Measurements from ENCODE around the gene CACNA1C. TPM values are rescaled to one million over a fixed set of nuclear protein-coding genes. Genes with fewer than 3 reads are reported as not detected.
A peak's percentile ranks its signal among the peaks of the same experiment; 100 is the strongest.

Gene CACNA1C
- total RNA-seq, 1 donor from 2014 or later, result 1.5 TPM

- DNase-seq, result no peak
Measured at GRCh38 chr12:2494486-2495192, 441.9 kb downstream of the CACNA1C start.

- DNase-seq, result no peak
Measured at GRCh38 chr12:2495417-2496112, 442.8 kb downstream of the CACNA1C start.

- DNase-seq, result no peak
Measured at GRCh38 chr12:2498964-2499500, 446.2 kb downstream of the CACNA1C start.

- peak; percentile 14 for DNase-seq
Measured at GRCh38 chr12:2501464-2502191, 448.8 kb downstream of the CACNA1C start.

- no peak for DNase-seq
Measured at GRCh38 chr12:2503036-2503435, 450.2 kb downstream of the CACNA1C start.

GRCh38 chr12:2503762-2504161, 451.0 kb downstream of the CACNA1C start:
- no peak for DNase-seq

- no peak for DNase-seq
Measured at GRCh38 chr12:2504577-2504976, 451.8 kb downstream of the CACNA1C start.

- DNase-seq, result no peak
Measured at GRCh38 chr12:2507814-2508213, 455.0 kb downstream of the CACNA1C start.

DNA sequence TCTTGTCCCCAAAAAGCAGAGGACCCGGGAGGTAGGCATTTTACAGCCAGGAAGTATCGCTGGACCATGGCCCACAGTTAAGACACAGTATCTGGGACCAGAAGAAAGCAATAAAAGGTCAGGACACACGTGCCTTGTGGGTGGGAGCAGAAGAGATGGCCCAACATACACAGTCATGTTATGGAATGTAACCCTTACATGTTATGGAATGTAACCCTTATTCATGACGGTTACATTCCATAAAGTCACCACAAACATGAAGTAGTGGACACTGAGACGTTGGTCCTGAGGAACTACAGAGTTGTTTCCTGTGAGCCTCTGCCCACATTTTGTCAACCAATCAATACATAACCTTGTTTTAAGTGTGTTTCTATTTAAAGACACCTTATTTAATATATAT, 456.4 kb downstream of the CACNA1C start:
- no peak for DNase-seq

DNA sequence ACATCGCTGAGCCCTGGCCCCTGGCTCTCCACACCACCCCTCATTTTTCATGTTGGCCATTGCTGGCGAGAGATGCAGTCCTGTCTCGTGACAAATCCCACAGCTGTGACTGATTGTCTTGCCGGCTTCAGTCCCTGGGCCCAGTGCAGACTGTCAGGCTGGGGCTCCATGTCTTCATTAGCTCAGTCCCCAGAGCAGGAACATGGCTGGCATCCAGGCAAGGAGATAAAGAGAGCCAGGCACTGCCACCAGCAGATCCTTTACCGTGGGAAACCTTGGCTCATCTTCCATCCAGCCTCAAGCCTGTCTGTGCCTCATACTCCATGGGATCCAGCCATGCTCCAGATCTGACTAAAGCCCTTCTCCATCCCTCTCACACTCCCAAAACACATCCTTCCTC, 457.3 kb downstream of the CACNA1C start:
- DNase-seq, result no peak

DNA sequence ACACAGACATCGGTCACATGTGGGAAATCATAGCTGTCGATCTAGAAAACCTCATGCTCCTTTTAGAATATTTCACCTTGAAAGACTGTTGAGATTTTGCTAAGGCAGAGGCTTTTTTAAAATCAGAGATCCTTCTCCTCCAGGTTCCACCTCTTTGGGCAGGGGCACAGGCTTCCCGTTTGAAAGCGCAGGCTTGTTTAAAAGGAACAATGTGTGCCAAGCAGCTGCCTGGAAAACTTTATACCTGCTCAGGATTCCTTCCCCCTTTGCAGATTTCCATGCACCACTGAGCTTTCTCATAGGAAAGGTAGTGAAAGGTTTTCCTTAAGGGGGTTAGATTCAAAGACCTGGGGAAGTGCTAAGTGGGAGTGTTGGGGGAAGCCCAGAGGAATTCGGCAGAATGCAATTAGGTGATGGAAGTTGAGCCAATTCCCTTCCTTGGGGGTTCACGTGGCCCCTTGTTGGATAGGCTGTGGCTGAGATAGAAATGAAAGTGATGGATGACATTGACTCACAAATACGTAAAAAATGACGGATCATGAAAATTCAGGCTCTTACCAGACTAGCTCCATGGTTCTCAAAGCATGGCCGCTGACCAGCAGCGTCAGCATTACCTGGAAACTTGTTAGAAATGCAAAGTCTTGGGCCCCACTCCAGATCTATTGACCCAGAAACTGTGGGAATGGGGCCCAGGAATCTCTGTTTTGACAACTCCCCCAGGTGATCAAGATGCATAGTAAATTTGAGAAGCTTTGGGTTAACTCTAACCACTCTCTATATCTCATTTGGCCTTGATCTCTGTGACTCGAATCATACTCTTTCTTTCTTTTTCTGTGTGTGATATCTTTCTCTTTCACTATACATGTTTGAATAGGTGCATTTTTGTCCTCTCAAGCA, 460.6 kb downstream of the CACNA1C start:
- no peak for DNase-seq

- no peak for DNase-seq
Measured at GRCh38 chr12:2514038-2514340, 461.2 kb downstream of the CACNA1C start.

DNA sequence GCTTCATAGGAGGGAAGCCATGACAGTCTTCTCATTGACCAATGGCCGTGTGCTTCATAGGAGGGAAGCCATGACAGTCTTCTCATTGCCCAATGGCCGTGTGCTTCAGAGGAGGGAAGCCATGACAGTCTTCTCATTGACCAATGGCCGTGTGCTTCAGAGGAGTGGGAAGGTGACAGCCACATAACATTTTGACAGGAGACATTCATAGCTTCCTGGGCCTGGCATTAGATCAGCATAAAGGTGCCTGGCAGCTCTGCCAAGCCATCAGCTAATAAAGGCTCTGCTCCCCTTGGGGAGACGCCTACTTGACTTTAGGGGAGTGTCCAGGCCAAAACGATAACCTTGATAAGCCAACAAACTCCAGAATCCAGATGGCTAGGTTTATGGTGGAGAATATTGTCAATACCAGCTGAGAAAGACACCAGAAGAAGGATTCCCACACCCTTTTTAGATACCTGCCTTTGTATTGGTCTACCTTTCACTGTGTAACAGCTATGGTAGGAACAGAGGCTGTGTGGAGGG, 468.0 kb downstream of the CACNA1C start:
- DNase-seq, result no peak

DNA sequence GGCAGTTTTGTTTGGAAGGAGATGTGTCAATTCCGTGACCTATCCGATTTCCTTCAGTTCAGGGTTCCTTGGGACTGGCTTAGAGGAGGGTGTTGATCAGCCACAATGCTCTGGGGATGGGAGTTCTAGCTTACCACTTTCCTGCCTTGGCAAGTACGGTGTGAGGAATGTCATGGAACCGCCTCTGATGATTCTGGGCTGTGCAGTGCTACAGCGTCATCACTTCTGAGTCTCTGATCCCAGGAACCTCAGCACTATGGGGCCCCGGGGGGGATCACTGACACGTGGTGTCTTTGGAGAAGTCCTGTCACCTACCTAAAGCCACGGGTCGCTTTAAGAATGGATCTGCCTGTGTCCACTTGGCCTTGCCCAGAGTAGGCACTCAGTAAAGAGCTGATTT, 470.5 kb downstream of the CACNA1C start:
- no peak for DNase-seq

- DNase-seq, result no peak
Measured at GRCh38 chr12:2523844-2524243, 471.1 kb downstream of the CACNA1C start.

- DNase-seq, result no peak
Measured at GRCh38 chr12:2526371-2526770, 473.6 kb downstream of the CACNA1C start.

- no peak for DNase-seq
Measured at GRCh38 chr12:2528001-2528400, 475.2 kb downstream of the CACNA1C start.

GRCh38 chr12:2529807-2530206, 477.0 kb downstream of the CACNA1C start:
- no peak for DNase-seq

DNA sequence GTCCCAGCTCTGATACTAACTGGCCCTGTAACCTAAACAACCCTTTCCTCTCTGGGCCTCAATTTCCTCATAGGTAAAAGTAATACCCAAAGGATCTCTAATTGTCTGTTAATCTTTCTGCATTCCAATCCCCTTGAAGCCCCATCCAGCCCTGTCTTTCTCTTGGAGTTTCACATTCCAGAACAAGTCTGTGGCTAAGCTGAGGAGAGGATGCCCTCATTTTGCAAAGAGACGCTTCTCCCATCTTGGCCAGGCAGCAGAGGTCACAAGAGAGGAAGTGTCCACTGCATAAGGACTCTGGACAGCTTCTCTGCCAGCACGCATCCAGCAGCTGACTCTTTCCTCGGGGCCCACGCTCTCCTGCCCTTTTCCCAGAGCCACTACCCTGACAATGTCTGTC, 478.6 kb downstream of the CACNA1C start:
- DNase-seq, result no peak

- DNase-seq, result no peak
Measured at GRCh38 chr12:2533036-2533435, 480.2 kb downstream of the CACNA1C start.

- no peak for DNase-seq
Measured at GRCh38 chr12:2535583-2536204, 482.9 kb downstream of the CACNA1C start.

DNA sequence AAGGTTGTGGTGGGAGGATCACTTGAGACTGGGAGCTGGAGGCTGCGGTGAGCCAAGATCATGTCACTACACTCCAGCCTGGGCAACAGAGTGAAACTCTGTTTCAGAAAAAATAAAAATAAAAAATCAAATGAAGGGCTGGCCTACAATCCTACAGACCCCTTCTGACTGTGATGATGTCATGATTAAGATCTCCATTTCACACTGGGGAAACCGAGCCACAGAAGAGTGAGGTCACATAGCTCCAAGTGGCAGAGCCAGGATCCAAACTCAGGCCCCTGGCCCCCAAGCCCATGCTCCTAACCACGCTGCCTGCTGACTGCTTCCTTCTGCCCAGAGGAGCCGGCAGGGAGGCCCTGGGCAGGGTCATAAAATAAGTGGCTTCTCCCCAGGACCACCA, 483.9 kb downstream of the CACNA1C start:
- no peak for DNase-seq
